GM23248 (cell line): ENCODE measurements around the gene ZNF536.

Experiments
- EZH2 ChIP-seq: fragments of 200-600 bp; sonication (generic); IDR thresholded peaks from 2 replicates; pipeline ENCODE4 v1.6.1; 2018; ENCODE audit warnings: antibody characterized with exemption, mild to moderate bottlenecking; ENCODE audit not compliant: insufficient read depth, poor library complexity, severe bottlenecking
- EZH2phosphoT487 ChIP-seq: fragments of 200-600 bp; sonication (generic); IDR thresholded peaks from 2 replicates; pipeline ENCODE4 v1.6.1; 2018; ENCODE audit warnings: antibody characterized with exemption, moderate library complexity, mild to moderate bottlenecking, low read depth; ENCODE audit not compliant: insufficient read depth

DNA sequence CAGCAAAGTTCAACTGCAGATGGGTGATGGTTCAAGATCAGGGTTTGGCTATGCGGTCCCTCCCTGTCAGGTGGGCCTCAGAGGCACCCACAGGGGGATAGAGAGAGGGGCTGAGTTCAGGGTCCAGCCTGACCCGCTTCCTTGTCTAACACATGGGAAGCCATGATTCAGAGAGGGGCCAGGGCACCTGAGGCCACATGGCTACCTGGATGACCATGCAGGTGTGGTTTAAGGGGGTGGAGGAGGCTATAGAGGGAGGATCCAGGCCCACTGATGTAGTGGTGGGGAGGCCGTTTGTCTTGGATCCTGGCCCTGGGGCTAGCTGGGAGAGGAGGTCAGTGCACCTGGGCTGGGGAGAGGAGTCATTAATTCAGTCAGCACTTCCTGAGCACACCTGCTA lies 56.7 kb downstream of the ZNF536 start:
- TF ChIP-seq EZH2phosphoT487 (no peak), EZH2 (no peak)
